GM12878 (cell line): ENCODE data around the gene NUDT14.

Experiments
- CTCF ChIP-seq, 3 experiments: IDR thresholded peaks in 2 of 3; conservative IDR thresholded peaks in 1 of 3; 2 replicates each; pipeline ENCODE4 v1.5.1; 2011; ENCODE audit warnings: low read depth in 3 of 3, low read length in 3 of 3, mild to moderate bottlenecking in 3 of 3, control low read depth in 2 of 3, moderate library complexity in 2 of 3, inconsistent platforms in 1 of 3, mixed read lengths in 1 of 3; ENCODE audit not compliant: control insufficient read depth in 2 of 3, insufficient read depth in 1 of 3; ENCODE audit errors: extremely low read depth in 1 of 3
- EZH2 ChIP-seq: IDR thresholded peaks from 2 replicates; pipeline ENCODE4 v1.6.1; 2012; ENCODE audit warnings: low read depth, mild to moderate bottlenecking, control low read depth, inconsistent platforms, low read length, borderline replicate concordance; ENCODE audit not compliant: control insufficient read depth
- JUNB ChIP-seq: IDR thresholded peaks from 2 replicates; pipeline ENCODE4 v1.6.1; 2016; ENCODE audit warnings: antibody characterized with exemption, mild to moderate bottlenecking
- NFIC ChIP-seq: IDR thresholded peaks from 2 replicates; pipeline ENCODE4 v1.6.1; 2012; ENCODE audit warnings: low read depth, mild to moderate bottlenecking, inconsistent platforms, low read length, moderate library complexity
- NFYB ChIP-seq: IDR thresholded peaks from 2 replicates; pipeline ENCODE4 v1.6.1; 2011; ENCODE audit warnings: low read depth, mild to moderate bottlenecking, low read length, improper control_type of control experiment, moderate library complexity; ENCODE audit not compliant: insufficient read depth
- POLR2A ChIP-seq: IDR thresholded peaks from 2 replicates; pipeline ENCODE4 v1.6.1; 2011; ENCODE audit warnings: low read depth, mild to moderate bottlenecking, low read length
- SMAD1 ChIP-seq: fragments of 450-650 bp; IDR thresholded peaks from 2 replicates; pipeline ENCODE4 v1.6.1; 2018; ENCODE audit warnings: mild to moderate bottlenecking, low read depth; ENCODE audit not compliant: partially characterized antibody
- SMAD5 ChIP-seq: IDR thresholded peaks from 2 replicates; pipeline ENCODE4 v1.6.1; 2016; ENCODE audit warnings: antibody characterized with exemption, low read depth
- SUZ12 ChIP-seq: fragments of 200-600 bp; sonication (generic); IDR thresholded peaks from one replicate; pipeline ENCODE4 v1.6.1; 2018; ENCODE audit warnings: antibody characterized with exemption, mild to moderate bottlenecking; ENCODE audit not compliant: unreplicated experiment
- ZBTB4 ChIP-seq: fragments of 450-650 bp; formaldehyde crosslinking; IDR thresholded peaks from 2 replicates; pipeline ENCODE4 v1.4.0; 2022; ENCODE audit warnings: mild to moderate bottlenecking, moderate library complexity
- ZNF217 ChIP-seq: fragments of 450-650 bp; IDR thresholded peaks from 2 replicates; pipeline ENCODE4 v1.6.1; 2017; ENCODE audit warnings: antibody characterized with exemption, mild to moderate bottlenecking
- ZNF274 ChIP-seq: IDR thresholded peaks from one replicate; pipeline ENCODE4 v1.8.0; 2011; ENCODE audit not compliant: insufficient read length, insufficient read depth
- TF ChIP-seq, protein P1 (sequence below): fragments of 450-650 bp; formaldehyde crosslinking; IDR thresholded peaks from 2 replicates; pipeline ENCODE4 v1.5.0; 2022; ENCODE audit warnings: mild to moderate bottlenecking, missing genetic modification characterization

DNA sequence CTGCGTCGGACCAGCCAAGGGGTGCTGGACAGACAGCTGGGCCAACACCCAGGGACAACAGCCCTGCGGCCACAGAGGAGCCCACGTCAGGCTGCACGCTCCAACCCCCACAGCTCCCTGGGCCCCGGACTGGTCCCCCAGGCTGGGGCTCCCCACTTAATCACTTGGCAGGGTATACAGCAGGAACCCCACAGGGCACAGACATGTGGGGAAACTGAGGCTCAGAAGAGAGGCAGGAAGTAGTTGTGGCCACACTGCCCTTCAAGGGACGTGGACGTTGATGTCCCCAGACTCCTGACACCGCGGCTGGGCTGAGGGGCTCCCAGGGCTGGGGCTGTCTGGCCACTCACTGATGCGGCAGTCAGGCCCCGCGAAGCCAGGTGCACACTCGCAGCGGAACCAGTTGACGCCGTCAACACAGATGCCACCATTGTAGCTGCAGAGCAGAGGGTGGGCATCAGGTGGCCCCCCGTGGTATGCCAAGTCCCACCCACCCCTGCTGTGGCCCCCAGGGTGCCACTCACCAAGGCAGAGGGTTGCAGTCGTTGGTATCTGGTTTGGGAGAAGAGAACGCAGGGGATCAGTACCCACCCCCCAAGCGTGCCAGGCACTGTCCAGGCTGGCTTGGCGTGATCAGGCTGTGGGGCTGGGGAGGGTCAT lies 34.0 kb downstream of the NUDT14 start:
- TF ChIP-seq CTCF (IDR thresholded peaks at IDR 0.05 in 2 of 3, conservative IDR thresholded peaks at IDR 0.05 in 1 of 3; ENCODE audit: control insufficient read depth in 2 of 3, extremely low read depth in 1 of 3, insufficient read depth in 1 of 3, low read depth in 3 of 3, low read length in 3 of 3), result no peak
- TF ChIP-seq SMAD5, result no peak
- TF ChIP-seq ZBTB4 (CRISPR knock-in tag), result no peak
- no peak for TF ChIP-seq JUNB
- no peak for TF ChIP-seq NFIC
- no peak for TF ChIP-seq NFYB
- TF ChIP-seq SMAD1, result no peak
- no peak for TF ChIP-seq ZNF274
- TF ChIP-seq, protein P1, sequence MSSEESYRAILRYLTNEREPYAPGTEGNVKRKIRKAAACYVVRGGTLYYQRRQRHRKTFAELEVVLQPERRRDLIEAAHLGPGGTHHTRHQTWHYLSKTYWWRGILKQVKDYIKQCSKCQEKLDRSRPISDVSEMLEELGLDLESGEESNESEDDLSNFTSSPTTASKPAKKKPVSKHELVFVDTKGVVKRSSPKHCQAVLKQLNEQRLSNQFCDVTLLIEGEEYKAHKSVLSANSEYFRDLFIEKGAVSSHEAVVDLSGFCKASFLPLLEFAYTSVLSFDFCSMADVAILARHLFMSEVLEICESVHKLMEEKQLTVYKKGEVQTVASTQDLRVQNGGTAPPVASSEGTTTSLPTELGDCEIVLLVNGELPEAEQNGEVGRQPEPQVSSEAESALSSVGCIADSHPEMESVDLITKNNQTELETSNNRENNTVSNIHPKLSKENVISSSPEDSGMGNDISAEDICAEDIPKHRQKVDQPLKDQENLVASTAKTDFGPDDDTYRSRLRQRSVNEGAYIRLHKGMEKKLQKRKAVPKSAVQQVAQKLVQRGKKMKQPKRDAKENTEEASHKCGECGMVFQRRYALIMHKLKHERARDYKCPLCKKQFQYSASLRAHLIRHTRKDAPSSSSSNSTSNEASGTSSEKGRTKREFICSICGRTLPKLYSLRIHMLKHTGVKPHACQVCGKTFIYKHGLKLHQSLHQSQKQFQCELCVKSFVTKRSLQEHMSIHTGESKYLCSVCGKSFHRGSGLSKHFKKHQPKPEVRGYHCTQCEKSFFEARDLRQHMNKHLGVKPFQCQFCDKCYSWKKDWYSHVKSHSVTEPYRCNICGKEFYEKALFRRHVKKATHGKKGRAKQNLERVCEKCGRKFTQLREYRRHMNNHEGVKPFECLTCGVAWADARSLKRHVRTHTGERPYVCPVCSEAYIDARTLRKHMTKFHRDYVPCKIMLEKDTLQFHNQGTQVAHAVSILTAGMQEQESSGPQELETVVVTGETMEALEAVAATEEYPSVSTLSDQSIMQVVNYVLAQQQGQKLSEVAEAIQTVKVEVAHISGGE (CRISPR knock-in tag), result no peak
- TF ChIP-seq EZH2, result no peak
- no peak for TF ChIP-seq SUZ12
- TF ChIP-seq POLR2A, result no peak
- no peak for TF ChIP-seq ZNF217
